Brain microvascular endothelial cell (primary cell): ENCODE data around the gene MAOA.

Source experiments
- DNase-seq: peaks from one replicate; pipeline ENCODE4 v3.0.0-alpha.2; 2020
- H3K27ac ChIP-seq: fragments of 250-450 bp; sonication (Bioruptor Pico); 2 replicates; pipeline ENCODE4 v1.5.1; 2020; ENCODE audit warnings: mild to moderate bottlenecking, moderate library complexity
- H3K27me3 ChIP-seq: fragments of 250-450 bp; sonication (Bioruptor Pico); replicated peaks from 2 replicates; pipeline ENCODE4 v1.5.1; 2020; ENCODE audit warnings: mild to moderate bottlenecking
- H3K36me3 ChIP-seq: fragments of 250-450 bp; sonication (Bioruptor Pico); replicated peaks from 2 replicates; pipeline ENCODE4 v1.5.1; 2020; ENCODE audit warnings: mild to moderate bottlenecking
- H3K4me3 ChIP-seq: 2 replicates; pipeline ENCODE4 v1.5.1; 2011; ENCODE audit warnings: low read depth, mild to moderate bottlenecking, control low read depth, low read length, moderate library complexity
- in situ Hi-C: cut with HindIII; loops from 2 replicates; pipeline ENCODE4 v1.10.0; 2017; ENCODE audit warnings: low sequenced_read_pairs, low pct_ligation_motif_present
- TF ChIP-seq, protein P1 (sequence below): IDR thresholded peaks from 2 replicates; pipeline ENCODE4 v1.5.1; 2011; ENCODE audit warnings: low read depth, mild to moderate bottlenecking, moderate library complexity, low read length, control low read depth, inconsistent platforms; ENCODE audit errors: missing control alignments

Gene MAOA

DNA sequence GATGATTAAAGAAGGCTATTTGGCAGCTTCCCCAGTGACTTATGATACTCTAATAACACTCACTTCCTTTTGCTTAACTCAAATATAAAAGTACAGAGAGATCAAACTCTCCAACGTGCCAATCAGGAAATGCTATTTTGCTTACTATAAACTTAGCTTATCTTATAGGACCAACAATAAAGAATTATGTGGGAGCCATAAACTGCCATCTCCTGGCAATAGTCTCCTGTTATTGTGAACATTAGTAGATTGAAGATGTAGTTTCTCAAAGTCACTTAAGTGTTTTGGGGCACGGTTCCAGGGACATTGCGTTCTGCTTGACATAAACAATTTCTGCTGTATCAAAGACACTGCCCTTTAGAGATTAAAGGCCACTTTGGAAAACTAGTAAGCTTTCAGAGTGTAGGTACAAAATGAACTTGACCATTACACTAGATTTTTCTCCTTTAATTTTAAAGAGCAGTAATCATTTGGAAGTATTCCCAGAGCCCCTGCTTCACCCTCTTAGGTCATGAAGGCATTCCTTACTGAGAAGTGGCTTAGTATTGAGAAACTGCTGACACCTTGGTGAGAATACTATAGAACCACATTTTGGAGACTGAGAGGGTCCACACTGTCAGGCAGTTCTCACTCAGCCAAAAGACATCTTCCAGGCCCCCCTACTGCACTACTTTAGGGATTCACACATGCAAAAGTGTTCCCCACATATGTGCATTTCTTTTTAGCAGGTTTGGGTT, 51.9 kb downstream of the MAOA start:
- no peaks in the 10 kb centered on the region for H3K36me3 ChIP-seq
- DNase-seq = no peak
- TF ChIP-seq, protein P1, sequence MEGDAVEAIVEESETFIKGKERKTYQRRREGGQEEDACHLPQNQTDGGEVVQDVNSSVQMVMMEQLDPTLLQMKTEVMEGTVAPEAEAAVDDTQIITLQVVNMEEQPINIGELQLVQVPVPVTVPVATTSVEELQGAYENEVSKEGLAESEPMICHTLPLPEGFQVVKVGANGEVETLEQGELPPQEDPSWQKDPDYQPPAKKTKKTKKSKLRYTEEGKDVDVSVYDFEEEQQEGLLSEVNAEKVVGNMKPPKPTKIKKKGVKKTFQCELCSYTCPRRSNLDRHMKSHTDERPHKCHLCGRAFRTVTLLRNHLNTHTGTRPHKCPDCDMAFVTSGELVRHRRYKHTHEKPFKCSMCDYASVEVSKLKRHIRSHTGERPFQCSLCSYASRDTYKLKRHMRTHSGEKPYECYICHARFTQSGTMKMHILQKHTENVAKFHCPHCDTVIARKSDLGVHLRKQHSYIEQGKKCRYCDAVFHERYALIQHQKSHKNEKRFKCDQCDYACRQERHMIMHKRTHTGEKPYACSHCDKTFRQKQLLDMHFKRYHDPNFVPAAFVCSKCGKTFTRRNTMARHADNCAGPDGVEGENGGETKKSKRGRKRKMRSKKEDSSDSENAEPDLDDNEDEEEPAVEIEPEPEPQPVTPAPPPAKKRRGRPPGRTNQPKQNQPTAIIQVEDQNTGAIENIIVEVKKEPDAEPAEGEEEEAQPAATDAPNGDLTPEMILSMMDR = no peak
- H3K27ac ChIP-seq = peak overlapping the region; percentile 5
- H3K4me3 ChIP-seq = no peak overlapping the region
- in situ Hi-C loops = no loop called here
- H3K27me3 ChIP-seq = no peaks in the 10 kb centered on the region

DNA sequence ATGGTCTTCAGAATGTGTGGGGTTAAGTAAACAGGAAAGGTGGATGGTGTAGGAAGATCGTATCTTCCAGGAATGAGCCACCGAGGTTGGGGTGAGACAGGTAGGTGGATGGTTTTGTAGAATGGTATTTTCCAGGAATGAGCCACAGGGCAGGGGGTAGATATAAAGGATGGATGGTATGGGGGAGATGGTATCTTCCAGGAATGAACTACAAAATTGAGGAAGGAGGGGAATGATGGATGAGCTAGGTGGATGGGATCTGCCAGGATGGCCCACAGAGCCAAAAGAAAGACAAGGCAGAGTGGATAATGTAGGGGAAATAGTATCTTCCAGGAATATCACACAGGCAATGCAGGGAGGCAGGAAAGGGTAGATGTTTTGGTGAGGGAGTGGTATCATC, 60.0 kb downstream of the MAOA start:
- TF ChIP-seq, protein P1 = no peak
- in situ Hi-C loops = no loop called here
- no peak overlapping the region for H3K27ac ChIP-seq
- DNase-seq = no peak
- no peaks in the 10 kb centered on the region for H3K36me3 ChIP-seq
- H3K27me3 ChIP-seq = no peaks in the 10 kb centered on the region
- no peak overlapping the region for H3K4me3 ChIP-seq

DNA sequence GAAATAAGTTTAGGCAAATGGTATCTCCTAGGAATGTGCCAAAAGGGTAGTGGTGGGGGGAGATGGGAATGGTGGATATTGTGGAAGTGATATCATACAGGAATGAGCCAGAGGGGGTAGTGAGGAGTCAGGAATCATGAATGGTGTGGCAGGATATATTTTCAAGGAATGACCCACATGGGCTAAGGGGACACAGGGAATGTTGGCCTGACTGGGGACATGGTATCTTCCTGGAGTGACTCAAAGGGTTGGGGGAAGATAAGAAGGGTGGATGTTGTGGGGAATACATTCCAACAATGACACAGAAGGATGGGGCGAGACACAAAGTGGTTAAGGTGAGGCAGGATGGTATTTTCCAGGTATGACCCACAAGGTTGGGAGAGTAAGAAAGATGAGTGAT, 60.6 kb downstream of the MAOA start:
- no peaks in the 10 kb centered on the region for H3K27me3 ChIP-seq
- DNase-seq = no peak
- in situ Hi-C loops = no loop called here
- TF ChIP-seq, protein P1 = no peak
- H3K4me3 ChIP-seq = no peak overlapping the region
- H3K36me3 ChIP-seq = no peaks in the 10 kb centered on the region
- no peak overlapping the region for H3K27ac ChIP-seq

DNA sequence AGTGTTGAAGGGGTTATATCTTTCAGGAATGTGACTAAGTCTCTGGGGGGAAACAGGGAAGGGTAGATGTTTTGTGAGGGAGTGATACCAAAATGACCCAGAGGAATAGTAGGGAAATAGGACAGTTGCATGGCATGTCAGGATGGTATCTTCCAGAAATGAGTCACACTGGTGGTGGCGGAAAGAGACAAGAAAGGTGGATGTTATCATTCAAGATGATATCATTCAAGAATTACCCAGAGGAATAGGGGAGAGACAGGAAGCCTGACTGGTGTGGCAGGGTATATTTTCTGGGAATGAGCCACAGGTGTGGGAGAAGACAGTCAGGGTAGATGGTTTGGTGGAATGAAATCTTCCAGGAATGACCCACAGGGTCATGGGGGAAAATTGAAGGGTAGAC, 61.1 kb downstream of the MAOA start:
- Histone ChIP-seq H3K27me3 (no peaks in the 10 kb centered on the region), H3K4me3 (no peak overlapping the region), H3K36me3 (no peaks in the 10 kb centered on the region), H3K27ac (no peak overlapping the region)
- in situ Hi-C loops = no loop called here
- no peak for DNase-seq
- TF ChIP-seq, protein P1 = no peak

DNA sequence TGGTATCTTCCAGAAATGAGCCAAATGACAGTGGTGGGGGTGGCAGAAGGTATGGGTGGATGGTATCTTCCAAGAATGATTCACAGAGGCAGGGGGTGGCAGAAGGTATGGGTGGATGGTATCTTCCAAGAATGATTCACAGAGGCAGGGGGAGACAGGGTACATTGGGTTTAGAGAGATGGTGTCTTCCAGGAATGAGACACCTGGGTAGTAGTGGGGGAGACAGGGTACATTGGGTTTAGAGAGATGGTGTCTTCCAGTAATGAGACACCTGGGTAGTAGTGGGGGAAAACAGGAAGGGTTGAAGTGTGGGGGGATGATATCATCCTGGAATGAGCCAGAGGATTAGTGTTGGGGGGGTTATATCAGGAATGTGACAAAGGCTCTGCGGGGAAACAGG, 62.0 kb downstream of the MAOA start:
- TF ChIP-seq, protein P1 = no peak
- Histone ChIP-seq H3K36me3 (no peaks in the 10 kb centered on the region), H3K27me3 (no peaks in the 10 kb centered on the region), H3K4me3 (no peak overlapping the region), H3K27ac (no peak overlapping the region)
- no peak for DNase-seq
- in situ Hi-C loops = no loop called here

DNA sequence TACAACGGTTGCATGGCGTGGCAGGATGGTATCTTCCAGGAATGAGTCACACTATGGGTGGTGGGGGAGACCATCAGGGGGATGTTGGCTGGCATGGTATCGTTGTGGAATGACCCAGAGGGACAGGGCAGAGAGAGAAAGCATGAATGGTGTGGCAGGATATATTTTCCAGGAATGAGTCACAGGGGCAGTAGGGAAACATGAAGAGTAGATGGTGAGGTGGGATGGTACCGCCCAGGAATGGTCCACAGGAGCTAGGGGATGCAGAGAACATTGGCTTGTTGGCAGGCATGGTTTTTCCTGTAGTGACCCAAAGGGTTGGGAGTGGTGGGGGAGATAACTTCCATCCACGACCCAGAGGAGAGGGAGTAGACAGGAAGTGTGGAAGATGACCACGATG, 62.4 kb downstream of the MAOA start:
- no peaks in the 10 kb centered on the region for H3K27me3 ChIP-seq
- no peaks in the 10 kb centered on the region for H3K36me3 ChIP-seq
- H3K4me3 ChIP-seq = no peak overlapping the region
- H3K27ac ChIP-seq = no peak overlapping the region
- DNase-seq = no peak
- in situ Hi-C loops = no loop called here
- TF ChIP-seq, protein P1 = no peak
